NCI-H2107 treated with DMSO at 0.1 percent for 48 hours (cell line): Measurements from ENCODE around the gene SEMA6A.

Experiments
- DNase-seq: peaks from one replicate; lab custom pipeline; 2025; ENCODE audit not compliant: unreplicated experiment; lab: John Stamatoyannopoulos, UW

Gene SEMA6A

DNA sequence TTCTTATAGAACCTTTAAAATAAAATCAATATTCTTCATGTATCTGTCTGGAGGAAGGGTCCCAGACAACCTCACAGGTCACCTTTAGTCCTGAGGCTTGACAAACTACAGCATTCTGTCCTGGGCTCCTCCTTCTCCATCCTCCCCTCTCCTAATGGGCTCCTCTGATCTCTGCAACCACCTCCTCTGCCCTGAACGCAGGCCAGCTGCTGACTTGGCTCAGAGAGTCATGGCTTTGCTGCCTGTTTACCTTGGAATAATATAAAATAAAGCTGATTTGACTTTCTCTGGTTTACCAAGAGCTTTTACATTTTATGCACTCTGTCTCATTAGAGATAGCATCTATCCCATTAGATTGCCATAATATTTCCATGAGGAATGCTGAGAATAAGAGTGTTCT lies 159.4 kb downstream of the SEMA6A start:
- DNase-seq, result no peak

DNA sequence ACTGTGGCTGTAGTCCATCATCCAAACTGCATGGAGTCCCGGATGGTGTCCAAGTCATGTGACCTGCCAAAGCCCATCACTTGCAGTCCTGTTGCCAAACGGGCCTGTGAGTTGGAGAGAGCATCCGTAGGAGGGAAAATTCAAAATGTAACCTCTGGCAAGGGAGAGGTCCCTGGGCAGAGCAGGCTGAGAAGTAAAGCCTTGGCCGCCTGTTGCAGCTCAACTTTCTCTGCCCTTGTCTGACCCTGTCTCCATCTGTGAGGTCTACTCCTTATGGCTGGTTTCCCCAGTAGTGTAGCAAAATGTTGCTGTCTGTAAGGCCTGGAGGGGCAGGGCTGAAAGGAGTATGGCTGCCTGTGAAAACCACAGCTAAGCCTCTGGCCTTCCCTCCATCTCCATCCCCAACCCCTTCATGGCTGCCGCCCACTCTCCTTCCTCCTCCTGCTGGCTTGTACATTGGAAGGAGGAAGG lies 163.5 kb downstream of the SEMA6A start:
- no peak for DNase-seq

DNA sequence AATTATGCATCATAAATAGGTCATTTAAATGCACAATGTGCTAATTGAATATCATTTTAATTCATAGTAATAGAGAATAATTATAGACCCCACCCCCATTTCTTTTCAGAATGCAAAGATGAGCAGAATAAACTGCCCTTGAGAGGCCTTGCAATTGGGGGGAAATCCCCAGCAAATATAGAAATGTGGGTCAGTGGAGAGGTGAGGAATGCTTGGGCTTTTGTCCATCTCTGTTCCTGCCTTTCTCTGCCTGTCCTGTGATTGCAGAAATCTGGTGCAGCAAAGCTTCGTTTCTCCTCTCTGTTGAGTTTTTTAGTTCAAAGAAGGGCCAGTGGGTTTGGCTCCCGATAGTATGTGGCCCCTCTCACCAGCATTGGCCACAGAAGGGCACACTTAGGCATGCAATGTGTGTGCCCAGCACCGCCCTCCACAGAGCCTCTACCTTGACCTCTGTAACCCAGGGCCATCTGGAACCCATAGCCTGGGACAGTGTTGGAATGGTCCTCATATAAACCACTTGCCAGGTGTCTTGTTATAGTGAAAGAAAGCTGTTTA lies 164.2 kb downstream of the SEMA6A start:
- DNase-seq, result no peak

DNA sequence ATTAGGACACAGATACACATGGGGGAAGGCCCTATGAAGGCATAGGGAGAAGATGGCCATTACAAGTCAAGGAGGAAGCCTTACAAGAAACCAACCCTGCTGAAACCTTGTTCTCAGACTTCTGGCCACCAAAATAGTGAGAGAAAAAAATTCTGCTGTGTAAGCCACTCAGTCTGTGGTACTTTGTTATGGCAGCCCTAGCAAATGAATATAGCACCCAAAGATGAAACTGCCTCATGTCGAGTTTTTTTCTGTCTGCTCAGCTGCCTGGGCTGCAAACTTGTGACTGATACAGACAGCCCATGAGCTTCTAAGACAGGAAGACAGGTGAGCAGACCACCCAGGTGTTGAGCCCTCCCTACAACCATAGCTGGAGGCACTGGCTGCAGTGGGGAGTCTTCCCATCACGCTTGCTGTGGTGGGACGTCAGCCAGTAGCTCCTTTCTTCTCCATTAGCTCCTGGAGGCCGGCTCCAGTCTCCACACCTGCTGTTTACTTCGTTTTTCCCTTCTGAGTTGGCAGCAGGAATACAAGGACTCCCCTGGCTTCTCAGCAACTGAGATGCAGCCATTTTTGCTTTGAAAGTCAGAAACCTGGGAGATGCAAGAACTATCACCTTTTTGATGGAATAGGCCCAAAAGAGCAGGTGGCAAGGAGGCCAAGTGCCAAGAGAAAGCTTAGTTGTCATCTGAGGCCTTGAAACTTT lies 164.9 kb downstream of the SEMA6A start:
- no peak for DNase-seq

DNA sequence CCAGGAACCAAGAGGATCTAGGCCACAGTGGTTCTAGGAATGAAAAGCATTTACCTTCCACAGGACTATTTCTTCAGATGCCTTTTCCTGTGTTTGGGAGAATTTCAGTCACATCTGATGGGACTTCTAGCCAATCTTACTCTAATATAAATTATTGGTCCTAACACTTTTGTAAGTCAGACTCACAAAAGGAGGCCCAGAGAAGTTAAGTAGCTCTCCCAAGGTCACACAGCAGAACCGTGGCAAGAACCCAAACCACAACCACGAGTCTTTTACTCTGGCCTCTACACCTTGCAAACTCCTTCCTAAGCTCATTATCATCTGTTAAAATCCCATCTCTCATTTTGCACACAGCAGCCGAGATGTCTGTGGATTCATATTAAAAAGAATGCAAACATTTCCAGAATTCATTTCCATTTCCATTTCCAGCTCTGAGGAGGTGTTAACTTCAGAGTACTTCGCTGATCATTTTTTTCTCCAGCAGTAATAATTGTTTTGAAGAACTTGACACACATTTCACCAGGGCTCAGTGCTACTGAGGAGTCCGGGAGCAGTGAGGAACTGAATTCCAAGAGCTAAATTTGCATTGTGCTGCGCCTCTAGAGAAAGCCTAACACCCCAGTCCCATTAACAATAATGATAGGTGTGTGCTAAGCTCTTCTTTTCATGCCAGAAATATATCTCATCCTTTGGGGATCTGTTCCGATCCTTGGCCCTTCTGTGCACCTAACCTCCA lies 168.1 kb downstream of the SEMA6A start:
- DNase-seq, result no peak

DNA sequence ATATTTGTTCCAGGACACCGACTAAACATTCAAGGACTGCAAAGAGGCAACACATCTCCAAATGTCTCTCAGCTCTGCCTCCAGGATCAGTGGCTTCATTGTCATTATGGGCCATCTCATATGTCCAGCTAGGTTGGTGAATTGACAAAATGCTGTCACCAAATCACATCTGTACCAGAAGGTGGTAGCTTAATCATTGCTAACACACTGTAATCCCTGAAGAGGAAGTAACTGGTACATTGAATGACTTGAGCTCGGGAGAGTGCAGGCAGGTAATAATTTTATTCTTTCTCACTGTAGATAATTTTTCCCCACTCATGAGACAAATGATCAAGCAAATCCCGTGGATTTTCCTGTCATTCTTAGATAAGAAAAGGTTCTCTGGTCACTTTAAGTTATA lies 169.8 kb downstream of the SEMA6A start:
- DNase-seq, result no peak

DNA sequence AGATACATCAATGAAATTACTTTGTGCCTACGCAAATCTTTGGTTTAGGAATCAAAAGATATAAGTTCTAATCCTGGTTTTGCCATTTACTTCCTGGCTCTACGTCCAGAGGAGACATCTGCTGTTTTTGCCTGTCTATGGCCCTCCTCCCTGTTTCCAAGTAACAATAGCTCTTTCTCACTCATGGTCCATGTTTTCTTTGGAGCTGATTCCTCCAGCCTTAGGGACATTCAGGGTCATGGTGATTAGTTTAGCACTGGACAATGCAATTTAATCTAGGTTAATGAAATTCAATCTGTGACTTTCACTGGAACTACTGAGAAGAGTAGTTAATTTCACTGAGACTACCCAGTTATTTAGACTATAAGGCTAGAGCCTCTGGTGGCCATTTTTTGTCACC lies 170.6 kb downstream of the SEMA6A start:
- no peak for DNase-seq

DNA sequence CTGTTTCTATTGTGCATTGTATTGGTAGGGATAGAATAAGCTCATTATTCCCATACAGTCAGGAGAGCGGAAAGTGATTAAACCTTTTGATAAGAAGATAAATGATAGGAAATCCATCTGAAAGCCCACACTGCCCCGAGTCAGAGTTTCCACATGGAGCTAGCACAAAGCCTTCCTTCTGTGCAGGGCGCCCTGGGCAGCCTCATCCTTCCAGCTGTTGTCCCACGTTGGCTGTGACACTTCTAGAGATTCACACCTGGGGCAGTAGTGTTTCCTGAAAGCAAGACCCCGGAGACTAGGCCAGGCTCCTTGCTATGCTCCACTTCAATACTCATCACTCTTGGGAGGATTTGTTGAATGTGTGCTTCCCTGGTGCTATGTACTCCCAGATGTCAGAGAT lies 172.4 kb downstream of the SEMA6A start:
- no peak for DNase-seq

DNA sequence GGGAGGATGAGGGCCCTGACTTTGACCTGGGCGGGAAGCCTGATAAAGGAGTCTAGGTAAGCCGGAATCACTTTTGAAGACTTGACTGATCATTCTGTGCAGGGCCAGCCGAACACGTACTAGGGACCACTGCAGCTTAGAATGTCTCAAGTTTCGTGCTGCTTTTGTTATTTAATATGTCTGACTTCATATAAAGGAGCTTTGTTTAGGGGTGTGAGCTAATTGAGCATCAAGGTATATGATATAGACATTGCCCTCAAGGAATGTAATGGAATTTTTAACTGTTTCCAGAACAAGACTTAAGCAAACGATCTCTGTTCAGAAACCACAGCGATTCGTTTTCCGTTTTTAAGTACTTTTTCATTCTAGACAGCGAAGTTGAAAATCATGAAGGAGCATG lies 173.0 kb downstream of the SEMA6A start:
- DNase-seq, result no peak

DNA sequence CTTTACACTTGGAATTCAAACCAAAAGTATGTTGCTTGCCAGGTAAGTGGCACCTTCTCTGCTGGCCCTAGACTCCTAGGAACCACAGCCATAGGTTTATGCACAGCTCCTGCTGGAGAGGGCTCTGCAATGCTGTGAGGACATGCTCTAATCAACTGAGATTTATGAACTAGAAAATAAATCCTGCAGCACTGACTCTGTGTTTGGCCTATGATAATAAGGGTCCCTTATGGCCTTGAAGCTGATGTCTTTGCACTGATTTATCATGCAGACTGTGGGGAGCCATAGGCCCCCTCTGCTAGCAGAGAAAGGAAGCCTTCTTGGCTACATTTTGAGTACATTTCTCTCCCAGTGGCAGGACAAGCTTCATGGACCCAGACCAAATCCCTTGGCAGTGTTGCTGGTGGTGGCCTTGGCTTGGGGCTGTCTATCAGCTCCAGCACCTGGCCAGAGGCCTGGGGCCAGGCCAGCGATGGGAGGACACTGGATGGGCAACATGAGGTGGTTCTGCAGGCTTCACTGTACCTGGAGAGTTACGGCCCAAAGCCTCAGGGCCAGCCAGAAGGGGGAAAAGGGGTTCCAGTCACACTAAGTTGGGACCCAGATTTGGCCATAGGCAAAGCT lies 178.0 kb downstream of the SEMA6A start:
- DNase-seq, result no peak

DNA sequence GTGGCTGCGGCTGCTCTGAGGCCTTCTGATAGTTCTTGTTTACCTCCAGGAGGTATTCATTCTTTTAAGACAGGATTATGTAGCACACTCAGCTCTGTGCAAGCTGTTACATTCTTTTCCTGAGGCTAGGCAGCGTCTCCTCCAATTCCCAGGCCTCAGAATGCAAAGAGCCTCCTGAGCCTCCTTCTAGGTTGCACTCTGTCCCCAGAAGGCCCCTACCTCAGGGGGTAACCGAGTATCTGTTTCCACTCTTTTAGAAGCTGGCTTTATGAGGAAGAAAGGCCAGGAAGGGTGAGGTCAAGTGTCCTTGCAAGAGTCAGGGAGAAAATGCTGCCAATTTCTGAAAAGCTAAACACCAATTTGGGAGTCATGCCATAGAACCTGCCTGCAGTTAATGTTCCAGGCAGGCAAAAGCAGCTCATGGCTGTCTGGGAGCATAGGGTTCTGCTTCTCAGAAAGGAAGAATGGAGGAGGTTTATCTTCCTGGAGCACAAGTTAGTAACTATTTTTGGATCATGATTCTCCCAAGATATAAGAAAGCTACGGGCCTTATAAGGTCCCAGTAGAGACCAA lies 178.9 kb downstream of the SEMA6A start:
- DNase-seq, result no peak

DNA sequence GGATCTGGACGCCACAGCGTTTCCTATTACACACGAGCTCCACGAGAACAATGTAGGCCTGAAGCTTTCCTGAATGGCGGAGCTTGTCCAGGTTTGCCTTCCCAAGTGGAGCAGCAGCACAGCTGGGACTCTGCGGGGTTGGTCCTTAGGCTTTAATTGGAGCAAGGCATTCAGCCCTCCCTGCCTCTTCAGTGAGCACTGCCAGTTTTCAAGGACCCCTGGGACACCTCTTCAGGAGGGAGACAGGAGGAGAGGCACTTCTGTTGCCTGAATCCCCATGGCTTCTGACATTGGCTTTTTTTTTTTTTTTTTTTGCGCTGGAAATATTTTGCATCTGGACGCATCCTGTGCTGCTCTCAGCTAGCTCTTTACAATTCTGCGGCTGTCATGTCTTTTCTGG lies 179.4 kb downstream of the SEMA6A start:
- DNase-seq, result peak; percentile 61

DNA sequence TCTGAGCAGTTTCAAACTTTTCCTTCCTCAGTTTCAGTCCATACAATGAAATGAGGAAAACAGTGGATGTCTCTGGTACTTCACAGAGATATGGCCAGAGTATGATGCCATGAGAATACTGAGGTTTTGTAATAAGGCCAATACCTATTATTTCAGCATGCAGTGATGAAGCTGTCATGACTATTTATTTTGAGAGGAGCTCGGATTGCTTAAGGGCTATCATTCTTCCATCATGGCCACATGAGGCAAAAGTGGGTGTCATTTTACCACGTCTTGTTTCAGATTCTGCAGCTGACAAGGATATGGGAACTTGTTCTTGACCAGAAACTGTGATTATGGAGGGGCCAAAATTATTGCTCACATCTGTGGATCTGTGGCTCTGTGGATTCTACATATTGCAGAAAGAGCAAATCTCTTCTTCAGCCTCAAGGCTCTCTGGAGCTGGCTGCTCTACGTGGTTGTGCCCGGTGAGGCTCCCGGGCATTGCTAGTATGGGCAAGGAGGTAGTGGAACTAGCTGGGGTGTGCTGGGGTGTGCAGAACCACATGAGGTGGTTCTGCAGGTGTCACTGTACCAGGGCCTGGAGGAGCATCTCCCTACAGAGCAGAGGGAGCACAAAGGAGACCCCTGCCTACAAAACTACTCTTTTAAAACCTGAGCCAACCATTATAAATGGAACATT lies 180.3 kb downstream of the SEMA6A start:
- no peak for DNase-seq
